Thyroid gland (tissue), 4 donors: Measurements from ENCODE around the gene LSM14A. TPM values are rescaled to one million over a fixed set of nuclear protein-coding genes. Genes with fewer than 3 reads are reported as not detected.
"Not testable (repeated sequence)": the region's sequence is repeated elsewhere in the genome, so short reads cannot be mapped to it uniquely, and the experiment has no call there.

Experiments
- DNase-seq, 2 donors: peaks; one replicate each; pipeline ENCODE4 v3.0.0-alpha.2; 2019
- H3K27ac ChIP-seq, 3 donors: fragments of 200-600 bp; sonication (generic); 1 replicate in 2 of 3; 2 replicates in 1 of 3; pipeline ENCODE4 v1.5.1; 2016 to 2019; ENCODE audit warnings: mild to moderate bottlenecking in 1 of 3, moderate library complexity in 1 of 3
- H3K27me3 ChIP-seq: fragments of 200-600 bp; sonication (generic); one replicate; pipeline ENCODE4 v1.5.1; 2019
- H3K36me3 ChIP-seq, 2 donors: fragments of 200-600 bp; sonication (generic); one replicate each; pipeline ENCODE4 v1.5.1; 2016 to 2019
- H3K4me1 ChIP-seq, 2 donors: fragments of 200-600 bp; sonication (generic); one replicate each; pipeline ENCODE4 v1.5.1; 2017 to 2019
- H3K4me3 ChIP-seq, 3 donors: fragments of 200-600 bp; sonication (generic); replicated peaks in 1 of 3; 1 replicate in 2 of 3; 2 replicates in 1 of 3; pipeline ENCODE4 v1.5.1; 2016; ENCODE audit warnings: mild to moderate bottlenecking in 1 of 3
- H3K9me3 ChIP-seq: fragments of 200-600 bp; sonication (generic); one replicate; pipeline ENCODE4 v1.5.1; 2017
- POLR2A ChIP-seq, 2 donors: fragments of 450-650 bp; IDR thresholded peaks; one replicate each; pipeline ENCODE4 v1.6.1; 2017; ENCODE audit warnings: antibody characterized with exemption in 2 of 2, mild to moderate bottlenecking in 2 of 2, moderate library complexity in 1 of 2
- WGBS, 2 donors: methylation state at CpG; one replicate each; pipeline ENCODE4 v1.1.5; 2017; 5-methylcytosine and 5-hydroxymethylcytosine counted together
- intact Hi-C: fragments of 100-400 bp; cut with DNase I; formaldehyde crosslinking; loops from one replicate; pipeline ENCODE4 v1.15.1; 2023
- total RNA-seq, 4 donors: library from RNA; depleted of rRNA; stranded (reverse); fragments of >200 nt; gene quantifications; one replicate each; pipeline ENCODE4 v1.2.3, GENCODE V29; 2016
- TF ChIP-seq, protein P1 (sequence below), 6 experiments: fragments of 200-600 bp in 3 of 6; fragments of 450-650 bp in 3 of 6; sonication (generic) in 3 of 6; IDR thresholded peaks; one replicate each; pipeline ENCODE4 v1.5.1; 2016 to 2019; ENCODE audit warnings: antibody characterized with exemption in 6 of 6, mild to moderate bottlenecking in 2 of 6, inconsistent platforms in 1 of 6, moderate library complexity in 1 of 6

The LSM14A gene
- total RNA-seq, 4 donors from 2014 or later: 137 to 253 (median 168) TPM

DNA sequence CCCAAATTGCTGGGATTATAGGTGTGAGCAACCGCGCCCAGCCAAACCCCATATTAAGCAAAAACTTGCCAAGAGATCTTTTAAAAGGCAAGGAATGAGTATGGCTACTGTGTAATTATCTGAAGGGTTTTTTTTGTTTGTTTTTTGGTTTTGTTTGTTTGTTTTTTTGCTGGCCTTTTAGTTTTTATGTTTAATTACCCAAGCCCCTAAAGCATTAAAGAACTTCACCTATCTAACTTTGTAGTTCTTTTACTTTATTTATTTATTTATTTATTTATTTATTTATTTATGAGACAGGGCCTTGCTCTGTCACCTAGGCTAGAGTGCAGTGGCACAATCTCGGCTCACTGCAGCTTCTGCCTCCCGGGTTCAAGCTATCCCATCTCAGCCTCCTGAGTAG, 41.7 kb downstream of the LSM14A start:
- peaks cover 13 to 18% of the 10 kb centered on the region in 2 donors for H3K36me3 ChIP-seq
- intact Hi-C loops: no loop called here
- H3K27me3 ChIP-seq: no peaks in the 10 kb centered on the region
- 95 to 98% methylated on average over 4 of the region's 4 CpGs for WGBS, 2 donors
- no peak overlapping the region for H3K27ac ChIP-seq
- H3K9me3 ChIP-seq: no peaks in the 10 kb centered on the region
- no peak overlapping the region for H3K4me3 ChIP-seq
- DNase-seq: no peak
- H3K4me1 ChIP-seq: no peaks in the 10 kb centered on the region
- TF ChIP-seq, protein P1, sequence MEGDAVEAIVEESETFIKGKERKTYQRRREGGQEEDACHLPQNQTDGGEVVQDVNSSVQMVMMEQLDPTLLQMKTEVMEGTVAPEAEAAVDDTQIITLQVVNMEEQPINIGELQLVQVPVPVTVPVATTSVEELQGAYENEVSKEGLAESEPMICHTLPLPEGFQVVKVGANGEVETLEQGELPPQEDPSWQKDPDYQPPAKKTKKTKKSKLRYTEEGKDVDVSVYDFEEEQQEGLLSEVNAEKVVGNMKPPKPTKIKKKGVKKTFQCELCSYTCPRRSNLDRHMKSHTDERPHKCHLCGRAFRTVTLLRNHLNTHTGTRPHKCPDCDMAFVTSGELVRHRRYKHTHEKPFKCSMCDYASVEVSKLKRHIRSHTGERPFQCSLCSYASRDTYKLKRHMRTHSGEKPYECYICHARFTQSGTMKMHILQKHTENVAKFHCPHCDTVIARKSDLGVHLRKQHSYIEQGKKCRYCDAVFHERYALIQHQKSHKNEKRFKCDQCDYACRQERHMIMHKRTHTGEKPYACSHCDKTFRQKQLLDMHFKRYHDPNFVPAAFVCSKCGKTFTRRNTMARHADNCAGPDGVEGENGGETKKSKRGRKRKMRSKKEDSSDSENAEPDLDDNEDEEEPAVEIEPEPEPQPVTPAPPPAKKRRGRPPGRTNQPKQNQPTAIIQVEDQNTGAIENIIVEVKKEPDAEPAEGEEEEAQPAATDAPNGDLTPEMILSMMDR (IDR thresholded peaks at IDR 0.05): no peak
- TF ChIP-seq POLR2A (IDR thresholded peaks at IDR 0.05): no peak

DNA sequence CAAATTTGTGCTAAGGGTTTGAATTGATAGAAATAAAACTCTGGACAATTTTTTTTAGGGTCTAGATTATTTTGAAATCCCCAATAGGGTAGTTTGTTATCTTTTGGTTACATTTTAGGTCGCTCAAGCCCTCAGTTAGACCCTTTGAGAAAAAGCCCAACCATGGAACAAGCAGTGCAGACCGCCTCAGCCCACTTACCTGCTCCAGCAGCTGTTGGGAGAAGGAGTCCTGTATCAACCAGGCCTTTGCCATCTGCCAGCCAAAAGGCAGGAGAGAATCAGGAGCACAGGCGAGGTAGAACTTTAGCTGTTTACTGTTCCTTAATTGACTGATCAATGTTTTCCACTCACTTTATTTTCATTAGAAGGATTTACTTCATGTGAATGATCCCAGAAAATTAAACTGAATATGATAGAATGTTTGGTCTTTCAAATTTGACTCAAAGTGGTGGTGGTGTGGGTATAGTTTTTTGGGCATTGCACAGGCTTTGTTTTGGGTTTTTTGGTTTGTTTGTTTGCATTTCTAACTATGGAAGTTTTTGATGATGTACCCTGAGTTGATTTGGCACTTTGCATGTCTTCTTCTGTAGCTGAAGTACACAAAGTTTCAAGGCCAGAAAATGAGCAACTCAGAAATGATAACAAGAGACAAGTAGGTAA, 42.8 kb downstream of the LSM14A start:
- TF ChIP-seq, protein P1 (IDR thresholded peaks at IDR 0.05): no peak
- TF ChIP-seq POLR2A (IDR thresholded peaks at IDR 0.05): no peak
- Histone ChIP-seq H3K36me3 (peaks cover 15 to 19% of the 10 kb centered on the region in 2 donors), H3K4me1 (no peaks in the 10 kb centered on the region), H3K4me3 (no peak overlapping the region), H3K27ac (no peak overlapping the region), H3K27me3 (no peaks in the 10 kb centered on the region), H3K9me3 (no peaks in the 10 kb centered on the region)
- no peak for DNase-seq
- WGBS, 2 donors: 89 to 96% methylated on average over 3 of the region's 3 CpGs
- intact Hi-C loops: no loop called here

DNA sequence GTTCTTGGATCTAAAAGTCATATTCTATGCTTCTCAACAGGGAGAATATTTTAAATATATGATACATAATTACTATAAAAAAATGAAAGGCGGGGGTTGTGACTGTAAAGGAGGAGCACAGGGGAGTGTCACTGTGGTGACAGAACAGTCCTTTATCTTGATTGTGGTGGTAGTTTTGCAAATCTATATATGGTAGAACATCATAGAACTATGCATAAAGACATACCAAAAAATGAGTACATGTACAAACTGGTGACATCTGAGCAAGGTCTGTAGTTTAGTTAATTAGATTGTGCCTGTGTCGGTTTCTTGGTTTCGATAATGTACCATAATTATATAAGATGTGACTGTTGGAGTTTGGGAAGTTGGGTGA, 43.3 kb downstream of the LSM14A start:
- intact Hi-C loops: no loop called here
- no peak overlapping the region for H3K27ac ChIP-seq
- 96 to 98% methylated on average over 3 of the region's 3 CpGs for WGBS, 2 donors
- TF ChIP-seq, protein P1 (IDR thresholded peaks at IDR 0.05): no peak
- H3K4me3 ChIP-seq: no peak overlapping the region
- peaks cover 10 to 15% of the 10 kb centered on the region in 2 donors for H3K36me3 ChIP-seq
- H3K27me3 ChIP-seq: no peaks in the 10 kb centered on the region
- H3K4me1 ChIP-seq: no peaks in the 10 kb centered on the region
- DNase-seq: no peak
- no peaks in the 10 kb centered on the region for H3K9me3 ChIP-seq

DNA sequence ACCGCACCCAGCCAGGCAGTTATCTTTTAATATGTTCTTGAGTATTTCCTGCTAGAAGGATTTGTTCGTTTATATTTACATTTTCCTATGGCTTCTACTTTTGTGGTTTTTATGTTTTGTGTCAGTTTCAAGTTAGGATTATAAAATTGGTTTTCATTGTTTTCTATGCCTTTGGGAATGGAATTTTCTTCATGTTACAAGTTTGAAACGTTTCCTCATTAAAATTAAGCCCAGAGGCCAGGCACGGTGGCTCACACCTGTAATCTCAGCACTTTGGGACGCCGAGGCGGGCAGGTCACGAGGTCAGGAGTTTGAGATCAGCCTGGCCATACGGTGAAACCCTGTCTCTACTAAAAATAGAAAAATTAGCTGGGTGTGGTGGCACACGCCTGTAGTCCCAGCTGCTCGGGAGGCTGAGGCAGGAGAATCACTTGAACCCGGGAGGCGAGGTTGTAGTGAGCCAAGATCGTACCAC, 44.5 kb downstream of the LSM14A start:
- H3K36me3 ChIP-seq: peaks cover 13 to 20% of the 10 kb centered on the region in 2 donors

DNA sequence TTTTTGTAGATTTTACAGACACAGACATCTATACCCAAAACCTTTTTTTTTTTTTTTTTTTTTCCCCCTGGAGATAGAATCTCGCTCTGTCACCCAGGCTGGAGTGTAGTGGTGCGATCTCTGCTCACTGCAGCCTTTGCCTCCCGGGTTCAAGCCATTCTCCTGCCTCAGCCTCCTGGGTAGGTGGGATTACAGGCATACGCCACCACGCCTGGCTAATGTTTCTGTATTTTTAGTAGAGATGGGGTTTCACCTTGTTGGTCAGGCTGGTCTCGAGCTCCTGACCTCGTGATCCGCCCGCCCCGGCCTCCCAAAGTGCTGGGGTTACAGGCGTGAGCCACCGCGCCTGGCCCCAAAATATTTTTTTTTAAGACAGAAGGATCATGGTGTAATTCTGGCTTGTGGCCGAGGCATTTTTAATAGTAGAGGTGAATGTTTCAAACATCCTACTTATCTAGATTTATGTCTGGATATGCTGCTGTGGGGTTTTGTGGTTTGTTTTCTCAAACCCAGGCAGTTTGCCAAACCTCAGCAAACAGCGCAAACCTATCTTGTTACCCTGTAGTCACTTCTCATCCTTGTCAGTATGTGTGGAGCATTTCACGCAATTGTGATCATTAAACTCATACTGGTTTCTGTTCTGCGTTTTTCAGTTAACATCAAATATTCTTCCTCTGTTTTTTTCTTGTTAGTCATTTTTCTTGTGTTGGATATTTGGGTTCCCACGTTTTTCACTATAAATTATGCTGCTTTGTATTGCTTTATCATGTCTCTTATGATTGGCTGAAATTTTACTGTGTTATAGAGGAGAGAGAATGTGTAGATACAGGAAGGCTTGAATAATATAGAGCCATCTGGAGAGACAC, 45.9 kb downstream of the LSM14A start:
- intact Hi-C loops: no loop called here
- no peaks in the 10 kb centered on the region for H3K4me1 ChIP-seq
- H3K4me3 ChIP-seq: no peak overlapping the region
- 88 to 89% methylated on average over 18 of the region's 18 CpGs for WGBS, 2 donors
- no peak overlapping the region for H3K27ac ChIP-seq
- H3K27me3 ChIP-seq: no peaks in the 10 kb centered on the region
- H3K36me3 ChIP-seq: peaks cover 27 to 34% of the 10 kb centered on the region in 2 donors
- no peaks in the 10 kb centered on the region for H3K9me3 ChIP-seq
- TF ChIP-seq POLR2A (IDR thresholded peaks at IDR 0.05): no peak
- TF ChIP-seq, protein P1 (IDR thresholded peaks at IDR 0.05): no peak
- no peak for DNase-seq

More for the DNA sequence above, 44.5 kb downstream of the LSM14A start:
- H3K27ac ChIP-seq, H3K27me3 ChIP-seq, intact Hi-C loops, H3K4me1 ChIP-seq, DNase-seq, H3K4me3 ChIP-seq, H3K9me3 ChIP-seq: not testable (repeated sequence)
- 88 to 89% methylated on average over 14 of the region's 14 CpGs for WGBS, 2 donors
